K562 (cell line): ENCODE measurements around the gene OPCML. TPM values are rescaled to one million over a fixed set of nuclear protein-coding genes. Genes with fewer than 3 reads are reported as not detected.

Source experiments
- ATAC-seq: fragments of 200-7000 bp; cut with Tn5 transposase; 3 replicates; pipeline ENCODE4 v1.9.1; 2020; ENCODE audit warnings: moderate library complexity
- BruUV-seq: library from RNA; stranded (reverse); fragments of 400-500 nt; replicated peaks from 2 replicates; lab custom pipeline; 2021; lab: Mats Ljungman, UMichigan
- CTCF ChIA-PET: fragments of 300-600 bp; formaldehyde crosslinking; extraction: SDS; loops from one replicate; lab custom pipeline; 2021; ENCODE audit warnings: low intra/inter-chr PET ratio; lab: Yijun Ruan, JAX
- POLR2A ChIA-PET: fragments of 300-600, 350-650 bp; sonication (Branson Sonifier 250); formaldehyde crosslinking; extraction: SDS; loops from one replicate; lab custom pipeline; 2021; ENCODE audit warnings: antibody characterized with exemption, inconsistent platforms; lab: Yijun Ruan, JAX
- DNase-seq, 4 experiments: peaks; one replicate each; pipeline versions ENCODE4 v3.0.0 to v3.0.0-alpha.2; 2011 to 2018; ENCODE audit warnings: low spot score in 3 of 4, mixed read lengths in 3 of 4; ENCODE audit errors: extremely low read depth in 1 of 4
- FAIRE-seq: peaks from 2 replicates; lab custom pipeline; 2011; peaks lifted over from hg19 to GRCh38; lab: Jason Lieb, UNC
- H2AFZ ChIP-seq: 2 replicates; pipeline ENCODE4 v1.6.0; 2011; ENCODE audit warnings: low read depth, low read length, control low read depth, inconsistent platforms
- H3K27ac ChIP-seq: fragments of 200-600 bp; 3 replicates; pipeline ENCODE4 v1.8.0; 2011; ENCODE audit warnings: low read depth, mild to moderate bottlenecking, control low read depth, inconsistent platforms, low read length, moderate library complexity, mixed read lengths; ENCODE audit errors: extremely low read depth
- H3K27me3 ChIP-seq, 2 experiments: fragments of 300-600 bp in 1 of 2; 2 replicates in 1 of 2; 3 replicates in 1 of 2; pipeline versions ENCODE4 v1.6.0 to v1.8.0; 2011; ENCODE audit warnings: inconsistent platforms in 2 of 2, low read length in 2 of 2, mild to moderate bottlenecking in 1 of 2, mixed read lengths in 1 of 2, moderate library complexity in 1 of 2; ENCODE audit not compliant: control insufficient read depth in 2 of 2, insufficient read depth in 2 of 2
- H3K36me3 ChIP-seq: fragments of 300-600 bp; 3 replicates; pipeline ENCODE4 v1.8.0; 2011; ENCODE audit warnings: mild to moderate bottlenecking, low read length, inconsistent platforms; ENCODE audit not compliant: control insufficient read depth, insufficient read depth
- H3K4me1 ChIP-seq, 2 experiments: fragments of 200-600 bp in 1 of 2; replicated peaks in 1 of 2; 2 replicates in 1 of 2; 3 replicates in 1 of 2; pipeline versions ENCODE4 v1.5.1 to v1.8.0; 2011; ENCODE audit warnings: inconsistent platforms in 2 of 2, low read length in 2 of 2, mild to moderate bottlenecking in 1 of 2, mixed read lengths in 1 of 2, moderate library complexity in 1 of 2; ENCODE audit not compliant: control insufficient read depth in 2 of 2, insufficient read depth in 2 of 2
- H3K4me2 ChIP-seq: 2 replicates; pipeline ENCODE4 v1.6.1; 2011; ENCODE audit warnings: low read length, control low read depth, inconsistent platforms, mixed read lengths; ENCODE audit not compliant: insufficient read depth
- H3K4me3 ChIP-seq: fragments of 200-600 bp; sonication (generic), shearing (Covaris generic); 2 replicates; pipeline ENCODE4 v1.5.1; 2016; ENCODE audit warnings: control low read depth, inconsistent platforms
- H3K79me2 ChIP-seq: fragments of 200-600 bp; 3 replicates; pipeline ENCODE4 v1.8.0; 2011; ENCODE audit warnings: low read length, inconsistent platforms; ENCODE audit not compliant: control insufficient read depth, insufficient read depth
- H3K9ac ChIP-seq, 2 experiments: 2 replicates each; pipeline versions ENCODE4 v1.6.0 to v1.6.1; 2011; ENCODE audit warnings: low read depth in 2 of 2, low read length in 2 of 2, control low read depth in 1 of 2, inconsistent platforms in 1 of 2, mild to moderate bottlenecking in 1 of 2, mixed read lengths in 1 of 2; ENCODE audit not compliant: insufficient read depth in 1 of 2
- H3K9me1 ChIP-seq: one replicate; pipeline ENCODE4 v1.6.0; 2011; ENCODE audit warnings: inconsistent platforms, mild to moderate bottlenecking, low read length, moderate library complexity; ENCODE audit not compliant: control insufficient read depth, insufficient read depth
- H3K9me3 ChIP-seq: replicated peaks from 2 replicates; pipeline ENCODE4 v1.5.1; 2011; ENCODE audit warnings: low read depth, low read length, inconsistent platforms; ENCODE audit not compliant: control insufficient read depth, insufficient read depth
- H4K20me1 ChIP-seq: replicated peaks from 2 replicates; pipeline ENCODE4 v1.6.1; 2011; ENCODE audit warnings: low read length, inconsistent platforms, mixed read lengths; ENCODE audit not compliant: control insufficient read depth, insufficient read depth
- ERF ChIP-seq: fragments of 450-650 bp; formaldehyde crosslinking; IDR thresholded peaks from 2 replicates; pipeline ENCODE4 v1.4.0; 2020; ENCODE audit warnings: mild to moderate bottlenecking, mixed read lengths
- FUS ChIP-seq: fragments of 200-400 bp; formaldehyde crosslinking; optimal IDR thresholded peaks from 2 replicates; pipeline ENCODE3; 2017; ENCODE audit warnings: low read depth, low read length
- HCFC1 ChIP-seq: IDR thresholded peaks from 2 replicates; pipeline ENCODE4 v1.6.1; 2012; ENCODE audit warnings: low read depth, low read length, improper control_type of control experiment
- KLF16 ChIP-seq: IDR thresholded peaks from 2 replicates; pipeline ENCODE4 v1.6.1; 2016; ENCODE audit warnings: antibody characterized with exemption
- TGIF2 ChIP-seq: sonication (generic); formaldehyde crosslinking; IDR thresholded peaks from 2 replicates; pipeline ENCODE4 v1.8.1; 2022; ENCODE audit warnings: mild to moderate bottlenecking, missing genetic modification reagents, moderate library complexity
- ZFP1 ChIP-seq: fragments of 450-650 bp; formaldehyde crosslinking; IDR thresholded peaks from 2 replicates; pipeline ENCODE4 v1.4.0; 2020; ENCODE audit warnings: mild to moderate bottlenecking, mixed read lengths
- WGBS: fragments of 100-300 bp; shearing (Covaris generic); methylation state at CpG from one replicate; pipeline ENCODE4 v1.1.6; 2016; ENCODE audit warnings: low coverage, mixed read lengths; ENCODE audit not compliant: insufficient coverage; ENCODE audit errors: missing lambda C conversion rate; 5-methylcytosine and 5-hydroxymethylcytosine counted together
- in situ Hi-C: fragments of 300-500 bp; cut with MboI; formaldehyde crosslinking; loops from 4 replicates; pipeline ENCODE4 v1.15.0; 2018; ENCODE audit warnings: inconsistent platforms, mixed read lengths
- intact Hi-C: fragments of 100-400 bp; cut with micrococcal nuclease; formaldehyde crosslinking; loops from 2 replicates; pipeline ENCODE4 v1.14.2; 2022
- polyA plus RNA-seq, 8 experiments: library from polyadenylated mRNA; depleted of rRNA in 4 of 8; stranded (reverse) in 5 of 8; unstranded in 3 of 8; fragments of >200 nt; fragmentation: Nextera tagmentation in 2 of 8; fragmentation: Illumina TruSeq in 1 of 8; extraction: Ambion mirVana in 2 of 8; extraction: Trizol in 1 of 8; gene quantifications; 2 replicates each; pipeline versions ENCODE4 v1.2.1 to v1.2.3, GENCODE V29; 2011 to 2014; ENCODE audit warnings: inconsistent platforms in 1 of 8, missing spikeins in 1 of 8
- total RNA-seq, 7 experiments: library from RNA; depleted of rRNA in 6 of 7; stranded (reverse); fragments of >200 nt in 6 of 7; fragmentation: Illumina TruSeq in 2 of 7; extraction: Trizol in 2 of 7; gene quantifications; 2 replicates each; pipeline versions ENCODE4 v1.2.1 to v1.2.3, GENCODE V29; 2011 to 2021; ENCODE audit warnings: low replicate concordance in 1 of 7
- TF ChIP-seq, protein P1 (sequence below): fragments of 200-800 bp; sonication (Bioruptor generic); IDR thresholded peaks from 2 replicates; pipeline ENCODE4 v1.6.1; 2017; ENCODE audit warnings: missing genetic modification characterization, missing compliant biosample characterization
- TF ChIP-seq, protein P2 (sequence below): sonication (generic); formaldehyde crosslinking; IDR thresholded peaks from 2 replicates; pipeline ENCODE4 v1.8.0; 2023; ENCODE audit warnings: mild to moderate bottlenecking, missing genetic modification reagents

Gene OPCML
- total and polyA plus RNA-seq, 9 of the 15 experiments (the other 6 are each of a cell fraction or from before 2014, with no cell fraction given) = not detected

DNA sequence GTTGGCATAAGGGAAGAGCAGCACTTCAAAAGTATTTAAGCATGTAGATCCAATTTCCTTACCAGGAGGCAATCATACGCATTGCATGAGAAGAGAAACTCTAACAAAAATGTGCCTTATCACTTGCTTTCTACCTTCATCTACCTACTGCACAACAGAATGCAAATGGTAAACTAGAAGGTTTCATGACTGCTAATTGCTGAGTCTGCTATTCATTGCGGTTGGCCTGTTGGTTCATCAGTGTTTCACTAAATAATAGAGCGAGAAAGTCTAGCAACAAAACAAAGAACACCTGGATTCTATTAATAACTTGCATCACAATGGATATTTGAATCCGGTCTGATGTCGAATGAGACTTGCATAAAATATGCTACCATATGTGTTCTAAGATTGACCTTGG lies 229.0 kb downstream of the OPCML start:
- no peaks in the 10 kb centered on the region for H4K20me1 ChIP-seq
- CTCF ChIA-PET = no interaction called here
- no peak for DNase-seq
- no peak overlapping the region for H3K27ac ChIP-seq
- H3K79me2 ChIP-seq = no peaks in the 10 kb centered on the region
- H3K4me2 ChIP-seq = no peak overlapping the region
- H3K4me1 ChIP-seq = no peaks in the 10 kb centered on the region
- in situ Hi-C loops = no loop called here
- intact Hi-C loops = no loop called here
- no peak overlapping the region for H2AFZ ChIP-seq
- no peak overlapping the region for H3K4me3 ChIP-seq
- no peak for ATAC-seq
- WGBS = 0% methylated on average over 5 of the region's 5 CpGs
- TF ChIP-seq KLF16 (no peak), FUS (no peak), ZFP1 (no peak), ERF (no peak), TGIF2 (CRISPR knock-in tag) (no peak), HCFC1 (no peak)
- TF ChIP-seq, protein P1, sequence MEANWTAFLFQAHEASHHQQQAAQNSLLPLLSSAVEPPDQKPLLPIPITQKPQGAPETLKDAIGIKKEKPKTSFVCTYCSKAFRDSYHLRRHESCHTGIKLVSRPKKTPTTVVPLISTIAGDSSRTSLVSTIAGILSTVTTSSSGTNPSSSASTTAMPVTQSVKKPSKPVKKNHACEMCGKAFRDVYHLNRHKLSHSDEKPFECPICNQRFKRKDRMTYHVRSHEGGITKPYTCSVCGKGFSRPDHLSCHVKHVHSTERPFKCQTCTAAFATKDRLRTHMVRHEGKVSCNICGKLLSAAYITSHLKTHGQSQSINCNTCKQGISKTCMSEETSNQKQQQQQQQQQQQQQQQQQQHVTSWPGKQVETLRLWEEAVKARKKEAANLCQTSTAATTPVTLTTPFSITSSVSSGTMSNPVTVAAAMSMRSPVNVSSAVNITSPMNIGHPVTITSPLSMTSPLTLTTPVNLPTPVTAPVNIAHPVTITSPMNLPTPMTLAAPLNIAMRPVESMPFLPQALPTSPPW (CRISPR knock-in tag) = no peak
- TF ChIP-seq, protein P2, sequence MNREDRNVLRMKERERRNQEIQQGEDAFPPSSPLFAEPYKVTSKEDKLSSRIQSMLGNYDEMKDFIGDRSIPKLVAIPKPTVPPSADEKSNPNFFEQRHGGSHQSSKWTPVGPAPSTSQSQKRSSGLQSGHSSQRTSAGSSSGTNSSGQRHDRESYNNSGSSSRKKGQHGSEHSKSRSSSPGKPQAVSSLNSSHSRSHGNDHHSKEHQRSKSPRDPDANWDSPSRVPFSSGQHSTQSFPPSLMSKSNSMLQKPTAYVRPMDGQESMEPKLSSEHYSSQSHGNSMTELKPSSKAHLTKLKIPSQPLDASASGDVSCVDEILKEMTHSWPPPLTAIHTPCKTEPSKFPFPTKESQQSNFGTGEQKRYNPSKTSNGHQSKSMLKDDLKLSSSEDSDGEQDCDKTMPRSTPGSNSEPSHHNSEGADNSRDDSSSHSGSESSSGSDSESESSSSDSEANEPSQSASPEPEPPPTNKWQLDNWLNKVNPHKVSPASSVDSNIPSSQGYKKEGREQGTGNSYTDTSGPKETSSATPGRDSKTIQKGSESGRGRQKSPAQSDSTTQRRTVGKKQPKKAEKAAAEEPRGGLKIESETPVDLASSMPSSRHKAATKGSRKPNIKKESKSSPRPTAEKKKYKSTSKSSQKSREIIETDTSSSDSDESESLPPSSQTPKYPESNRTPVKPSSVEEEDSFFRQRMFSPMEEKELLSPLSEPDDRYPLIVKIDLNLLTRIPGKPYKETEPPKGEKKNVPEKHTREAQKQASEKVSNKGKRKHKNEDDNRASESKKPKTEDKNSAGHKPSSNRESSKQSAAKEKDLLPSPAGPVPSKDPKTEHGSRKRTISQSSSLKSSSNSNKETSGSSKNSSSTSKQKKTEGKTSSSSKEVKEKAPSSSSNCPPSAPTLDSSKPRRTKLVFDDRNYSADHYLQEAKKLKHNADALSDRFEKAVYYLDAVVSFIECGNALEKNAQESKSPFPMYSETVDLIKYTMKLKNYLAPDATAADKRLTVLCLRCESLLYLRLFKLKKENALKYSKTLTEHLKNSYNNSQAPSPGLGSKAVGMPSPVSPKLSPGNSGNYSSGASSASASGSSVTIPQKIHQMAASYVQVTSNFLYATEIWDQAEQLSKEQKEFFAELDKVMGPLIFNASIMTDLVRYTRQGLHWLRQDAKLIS (CRISPR knock-in tag) = no peak
- no peaks in the 10 kb centered on the region for H3K36me3 ChIP-seq
- no TSS peak for BruUV-seq
- no peak overlapping the region for H3K9ac ChIP-seq
- H3K9me3 ChIP-seq = 0 out of 2 replicates have a peak, but pooled peaks cover 1% of the 10 kb centered on the region
- POLR2A ChIA-PET = no interaction called here
- H3K9me1 ChIP-seq = no peaks in the 10 kb centered on the region
- no peaks in the 10 kb centered on the region for H3K27me3 ChIP-seq
- FAIRE-seq = no peak
